PC-3 (cell line): ENCODE results near the gene UGT1A5. TPM values are rescaled to one million over a fixed set of nuclear protein-coding genes. Genes with fewer than 3 reads are reported as not detected.

ENCODE experiments used
- ATAC-seq: fragments of 200-7000 bp; cut with Tn5 transposase; 2 replicates; pipeline ENCODE4 v1.9.1; 2020; ENCODE audit warnings: mild to moderate bottlenecking, moderate library complexity
- BruUV-seq: library from RNA; stranded (reverse); fragments of 400-500 nt; replicated peaks from 2 replicates; lab custom pipeline; 2021; lab: Mats Ljungman, UMichigan
- CTCF ChIA-PET: fragments of 300-600 bp; sonication (Branson Sonifier 250); formaldehyde crosslinking; loops from one replicate; lab custom pipeline; 2022; ENCODE audit warnings: antibody characterized with exemption; lab: Charles Lee
- POLR2A ChIA-PET: fragments of 300-600 bp; sonication (Branson Sonifier 250); formaldehyde crosslinking; loops from one replicate; lab custom pipeline; 2022; ENCODE audit warnings: antibody characterized with exemption; ENCODE audit not compliant: unreplicated experiment; lab: Charles Lee
- DNase-seq: peaks from one replicate; pipeline ENCODE4 v3.0.0-alpha.2; 2015
- H2AFZ ChIP-seq: fragments of 300-600 bp; sonication (generic); 2 replicates; pipeline ENCODE4 v1.6.0; 2016; ENCODE audit warnings: antibody characterized with exemption, low read length
- H3F3A ChIP-seq: fragments of 300-600 bp; sonication (generic); one replicate; pipeline ENCODE4 v1.6.0; 2017; ENCODE audit warnings: antibody characterized with exemption, low read length, control low read depth, mild to moderate bottlenecking; ENCODE audit not compliant: unreplicated experiment
- H3K27ac ChIP-seq: fragments of 300-600 bp; sonication (generic); 2 replicates; pipeline ENCODE4 v1.5.1; 2016; ENCODE audit warnings: mild to moderate bottlenecking, low read length
- H3K27me3 ChIP-seq: fragments of 300-600 bp; sonication (generic); 2 replicates; pipeline ENCODE4 v1.6.1; 2016; ENCODE audit warnings: low read length, mixed read lengths
- H3K36me3 ChIP-seq: fragments of 300-600 bp; sonication (generic); 2 replicates; pipeline ENCODE4 v1.6.1; 2016; ENCODE audit warnings: low read depth, mixed run types, low read length, mixed read lengths
- H3K4me1 ChIP-seq: fragments of 300-600 bp; sonication (generic); 2 replicates; pipeline ENCODE4 v1.5.1; 2016; ENCODE audit warnings: low read length; ENCODE audit not compliant: insufficient read depth
- H3K4me2 ChIP-seq: fragments of 300-600 bp; sonication (generic); 2 replicates; pipeline ENCODE4 v1.6.0; 2016; ENCODE audit warnings: low read length
- H3K4me3 ChIP-seq: fragments of 300-600 bp; sonication (generic); 2 replicates; pipeline ENCODE4 v1.5.1; 2016; ENCODE audit warnings: mild to moderate bottlenecking, low read length, mixed read lengths
- H3K79me2 ChIP-seq: fragments of 300-600 bp; sonication (generic); 2 replicates; pipeline ENCODE4 v1.6.1; 2017; ENCODE audit warnings: low read length, mixed read lengths
- H3K9ac ChIP-seq: fragments of 300-600 bp; sonication (generic); 2 replicates; pipeline ENCODE4 v1.6.0; 2016; ENCODE audit warnings: mild to moderate bottlenecking, low read length
- H3K9me2 ChIP-seq: fragments of 300-600 bp; sonication (generic); replicated peaks from 2 replicates; pipeline ENCODE4 v1.6.1; 2016; ENCODE audit warnings: mixed run types, low read length, mixed read lengths
- H3K9me3 ChIP-seq: fragments of 300-600 bp; sonication (generic); 2 replicates; pipeline ENCODE4 v1.6.1; 2016; ENCODE audit warnings: low read length, mixed read lengths
- H4K20me1 ChIP-seq: fragments of 300-600 bp; sonication (generic); 2 replicates; pipeline ENCODE4 v1.6.1; 2016; ENCODE audit warnings: low read length, mixed read lengths
- EZH2 ChIP-seq: fragments of 300-600 bp; sonication (generic); IDR thresholded peaks from one replicate; pipeline ENCODE4 v1.6.1; 2017; ENCODE audit warnings: antibody characterized with exemption, mild to moderate bottlenecking, low read length; ENCODE audit not compliant: unreplicated experiment
- EZH2phosphoT487 ChIP-seq: fragments of 300-600 bp; sonication (generic); IDR thresholded peaks from 2 replicates; pipeline ENCODE4 v1.6.1; 2018; ENCODE audit warnings: mild to moderate bottlenecking, antibody characterized with exemption, low read length, borderline replicate concordance
- intact Hi-C: fragments of 100-400 bp; cut with micrococcal nuclease; formaldehyde crosslinking; loops from 2 replicates; pipeline ENCODE4 v1.9.0; 2023
- total RNA-seq: library from RNA; depleted of rRNA; stranded (reverse); fragments of >200 nt; gene quantifications from 2 replicates; pipeline ENCODE4 v1.2.3, GENCODE V29; 2014
- TF ChIP-seq, protein P1 (sequence below): fragments of 300-600 bp; sonication (generic); conservative IDR thresholded peaks from 2 replicates; pipeline ENCODE4 v1.5.1; 2017; ENCODE audit warnings: antibody characterized with exemption, low read depth, mild to moderate bottlenecking, low read length

Gene UGT1A5
- total RNA-seq, 1 experiment from 2014 or later: not detected

DNA sequence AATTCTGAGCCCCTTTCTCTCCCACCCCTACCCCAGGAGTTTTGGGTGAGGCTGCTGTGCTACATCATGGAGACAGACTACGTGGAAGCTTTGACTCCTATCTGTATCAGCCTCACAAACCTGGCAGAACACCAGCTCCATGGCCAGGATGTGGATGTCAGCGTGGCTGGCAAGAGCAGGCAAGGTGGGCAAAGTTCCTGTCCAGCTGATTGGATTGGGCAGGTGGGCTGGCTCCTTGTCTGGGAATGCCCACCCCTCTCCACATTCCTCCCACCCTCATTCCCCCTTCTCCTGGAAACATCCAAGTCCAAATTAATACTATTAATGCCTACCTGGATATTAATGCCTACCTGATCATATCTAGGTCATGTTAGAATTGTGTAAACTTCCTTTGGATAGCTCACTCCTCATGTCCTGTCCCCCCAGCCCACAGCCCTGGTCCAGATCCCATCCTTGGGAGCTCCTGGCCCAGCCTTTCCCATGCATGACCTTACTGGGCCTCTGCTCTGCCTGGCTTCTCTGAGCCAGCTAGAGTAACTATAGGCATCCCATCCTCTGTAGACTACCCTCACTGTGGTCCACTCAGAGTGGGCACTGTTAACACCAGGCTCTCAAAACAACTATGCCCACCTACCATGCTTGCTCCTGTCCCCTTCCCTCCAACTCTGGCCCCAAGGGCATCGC lies 89.6 kb downstream of the UGT1A5 start:
- H3K9ac ChIP-seq: no peak overlapping the region
- peaks cover 5% of the 10 kb centered on the region; the same call in 1 of the 2 replicates for H3K4me1 ChIP-seq
- TF ChIP-seq EZH2: no peak
- TF ChIP-seq, protein P1, sequence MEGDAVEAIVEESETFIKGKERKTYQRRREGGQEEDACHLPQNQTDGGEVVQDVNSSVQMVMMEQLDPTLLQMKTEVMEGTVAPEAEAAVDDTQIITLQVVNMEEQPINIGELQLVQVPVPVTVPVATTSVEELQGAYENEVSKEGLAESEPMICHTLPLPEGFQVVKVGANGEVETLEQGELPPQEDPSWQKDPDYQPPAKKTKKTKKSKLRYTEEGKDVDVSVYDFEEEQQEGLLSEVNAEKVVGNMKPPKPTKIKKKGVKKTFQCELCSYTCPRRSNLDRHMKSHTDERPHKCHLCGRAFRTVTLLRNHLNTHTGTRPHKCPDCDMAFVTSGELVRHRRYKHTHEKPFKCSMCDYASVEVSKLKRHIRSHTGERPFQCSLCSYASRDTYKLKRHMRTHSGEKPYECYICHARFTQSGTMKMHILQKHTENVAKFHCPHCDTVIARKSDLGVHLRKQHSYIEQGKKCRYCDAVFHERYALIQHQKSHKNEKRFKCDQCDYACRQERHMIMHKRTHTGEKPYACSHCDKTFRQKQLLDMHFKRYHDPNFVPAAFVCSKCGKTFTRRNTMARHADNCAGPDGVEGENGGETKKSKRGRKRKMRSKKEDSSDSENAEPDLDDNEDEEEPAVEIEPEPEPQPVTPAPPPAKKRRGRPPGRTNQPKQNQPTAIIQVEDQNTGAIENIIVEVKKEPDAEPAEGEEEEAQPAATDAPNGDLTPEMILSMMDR: no peak
- no peak for TF ChIP-seq EZH2phosphoT487
- no peaks in the 10 kb centered on the region for H3K9me2 ChIP-seq
- CTCF ChIA-PET: no interaction called here
- no TSS peak for BruUV-seq
- H3K9me3 ChIP-seq: no peaks in the 10 kb centered on the region
- H3K4me3 ChIP-seq: no peak overlapping the region
- no peaks in the 10 kb centered on the region for H3K36me3 ChIP-seq
- no peak overlapping the region for H3K4me2 ChIP-seq
- H3F3A ChIP-seq: no peaks in the 10 kb centered on the region
- H3K27me3 ChIP-seq: no peaks in the 10 kb centered on the region
- H2AFZ ChIP-seq: no peak overlapping the region
- H3K79me2 ChIP-seq: no peaks in the 10 kb centered on the region
- H4K20me1 ChIP-seq: no peaks in the 10 kb centered on the region
- intact Hi-C loops: no loop called here
- ATAC-seq: no peak
- POLR2A ChIA-PET: no interaction called here
- H3K27ac ChIP-seq: no peak overlapping the region
- DNase-seq: no peak

DNA sequence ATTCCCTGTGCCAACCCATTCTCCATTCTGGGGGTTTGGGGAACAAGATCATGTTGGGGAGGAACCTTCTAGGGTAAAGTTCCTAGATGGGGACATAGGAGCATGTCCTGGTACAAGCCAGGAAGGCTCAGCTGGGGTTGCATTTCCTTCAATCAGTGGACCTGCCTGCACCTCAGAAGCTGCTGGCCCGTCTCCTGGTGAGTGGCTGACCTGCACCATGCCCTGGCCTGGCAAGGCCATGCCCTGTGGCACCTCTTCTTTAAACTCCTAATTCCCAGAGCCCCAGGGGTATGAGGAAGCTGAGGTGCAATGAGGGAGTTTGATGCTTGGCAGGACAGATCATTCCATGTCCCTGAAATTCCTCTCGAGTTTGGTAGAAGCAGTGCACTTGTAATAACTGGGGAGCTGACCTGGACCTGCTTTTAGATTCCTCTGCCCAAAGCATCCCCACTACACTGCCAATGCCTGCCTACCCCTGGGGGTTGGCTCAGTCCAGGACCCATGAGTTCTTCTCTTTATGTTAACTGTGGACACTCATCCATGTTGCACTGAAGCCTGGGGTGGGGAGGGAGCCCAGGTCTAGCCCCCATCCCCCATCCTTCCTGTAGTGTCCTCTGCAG lies 90.7 kb downstream of the UGT1A5 start:
- H3K9ac ChIP-seq: no peak overlapping the region
- no peak overlapping the region for H2AFZ ChIP-seq
- H3K27me3 ChIP-seq: no peaks in the 10 kb centered on the region
- CTCF ChIA-PET: no interaction called here
- no peak overlapping the region for H3K27ac ChIP-seq
- no peak overlapping the region for H3K4me2 ChIP-seq
- no peaks in the 10 kb centered on the region for H3K79me2 ChIP-seq
- no TSS peak for BruUV-seq
- DNase-seq: no peak
- H3K36me3 ChIP-seq: no peaks in the 10 kb centered on the region
- peaks cover 5% of the 10 kb centered on the region; the same call in 1 of the 2 replicates for H3K4me1 ChIP-seq
- H3F3A ChIP-seq: no peaks in the 10 kb centered on the region
- H3K9me2 ChIP-seq: no peaks in the 10 kb centered on the region
- no peak for ATAC-seq
- TF ChIP-seq EZH2 (no peak), EZH2phosphoT487 (no peak)
- TF ChIP-seq, protein P1: no peak
- no peaks in the 10 kb centered on the region for H4K20me1 ChIP-seq
- H3K4me3 ChIP-seq: no peak overlapping the region
- no peaks in the 10 kb centered on the region for H3K9me3 ChIP-seq
- intact Hi-C loops: no loop called here
- POLR2A ChIA-PET: no interaction called here

DNA sequence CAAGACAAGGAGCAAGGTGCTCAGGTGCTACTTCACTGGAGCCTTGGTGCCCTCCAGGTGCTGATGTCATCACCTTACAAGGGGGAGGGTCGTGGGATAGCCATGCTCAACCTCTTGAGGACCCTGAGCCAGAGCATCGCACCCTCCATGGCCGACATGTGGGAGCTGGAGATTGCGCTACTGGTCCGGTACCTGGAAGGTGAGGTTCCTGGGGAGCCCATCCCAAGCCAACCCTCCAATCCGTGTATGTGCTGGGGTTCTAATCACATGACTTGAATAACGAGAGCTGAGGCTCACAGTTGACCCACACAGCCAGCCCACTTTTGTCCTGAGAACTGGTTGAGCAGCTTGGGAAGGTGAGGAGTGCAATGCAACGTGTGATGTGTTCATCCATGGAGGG lies 91.3 kb downstream of the UGT1A5 start:
- Histone ChIP-seq H3K9me3 (no peaks in the 10 kb centered on the region), H4K20me1 (no peaks in the 10 kb centered on the region), H3K4me2 (no peak overlapping the region), H3K4me1 (peaks cover 5% of the 10 kb centered on the region; the same call in 1 of the 2 replicates), H3K9me2 (no peaks in the 10 kb centered on the region), H2AFZ (no peak overlapping the region), H3K79me2 (no peaks in the 10 kb centered on the region), H3F3A (no peaks in the 10 kb centered on the region), H3K36me3 (no peaks in the 10 kb centered on the region), H3K27me3 (no peaks in the 10 kb centered on the region), H3K9ac (no peak overlapping the region), H3K27ac (no peak overlapping the region), H3K4me3 (no peak overlapping the region)
- BruUV-seq: no TSS peak
- DNase-seq: no peak
- no peak for ATAC-seq
- CTCF ChIA-PET: interaction anchor here (0.5 kb wide), 1 partner anchor 309 kb away, joined by 3 read pairs; no protein-coding TSS in a partner anchor
- POLR2A ChIA-PET: no interaction called here
- intact Hi-C loops: no loop called here
- TF ChIP-seq EZH2 (no peak), EZH2phosphoT487 (no peak)
- TF ChIP-seq, protein P1: no peak
